GM19328 (cell line): ENCODE results near the gene TTC6.
"Not testable (repeated sequence)": the region's sequence is repeated elsewhere in the genome, so short reads cannot be mapped to it uniquely, and the experiment has no call there.

Experiments used
- ATAC-seq: cut with Tn5 transposase; IDR thresholded peaks from one replicate; pipeline ENCODE4 v1.9.1; 2021; ENCODE audit warnings: mild to moderate bottlenecking, moderate library complexity; ENCODE audit not compliant: unreplicated experiment

TTC6 gene, protein sequence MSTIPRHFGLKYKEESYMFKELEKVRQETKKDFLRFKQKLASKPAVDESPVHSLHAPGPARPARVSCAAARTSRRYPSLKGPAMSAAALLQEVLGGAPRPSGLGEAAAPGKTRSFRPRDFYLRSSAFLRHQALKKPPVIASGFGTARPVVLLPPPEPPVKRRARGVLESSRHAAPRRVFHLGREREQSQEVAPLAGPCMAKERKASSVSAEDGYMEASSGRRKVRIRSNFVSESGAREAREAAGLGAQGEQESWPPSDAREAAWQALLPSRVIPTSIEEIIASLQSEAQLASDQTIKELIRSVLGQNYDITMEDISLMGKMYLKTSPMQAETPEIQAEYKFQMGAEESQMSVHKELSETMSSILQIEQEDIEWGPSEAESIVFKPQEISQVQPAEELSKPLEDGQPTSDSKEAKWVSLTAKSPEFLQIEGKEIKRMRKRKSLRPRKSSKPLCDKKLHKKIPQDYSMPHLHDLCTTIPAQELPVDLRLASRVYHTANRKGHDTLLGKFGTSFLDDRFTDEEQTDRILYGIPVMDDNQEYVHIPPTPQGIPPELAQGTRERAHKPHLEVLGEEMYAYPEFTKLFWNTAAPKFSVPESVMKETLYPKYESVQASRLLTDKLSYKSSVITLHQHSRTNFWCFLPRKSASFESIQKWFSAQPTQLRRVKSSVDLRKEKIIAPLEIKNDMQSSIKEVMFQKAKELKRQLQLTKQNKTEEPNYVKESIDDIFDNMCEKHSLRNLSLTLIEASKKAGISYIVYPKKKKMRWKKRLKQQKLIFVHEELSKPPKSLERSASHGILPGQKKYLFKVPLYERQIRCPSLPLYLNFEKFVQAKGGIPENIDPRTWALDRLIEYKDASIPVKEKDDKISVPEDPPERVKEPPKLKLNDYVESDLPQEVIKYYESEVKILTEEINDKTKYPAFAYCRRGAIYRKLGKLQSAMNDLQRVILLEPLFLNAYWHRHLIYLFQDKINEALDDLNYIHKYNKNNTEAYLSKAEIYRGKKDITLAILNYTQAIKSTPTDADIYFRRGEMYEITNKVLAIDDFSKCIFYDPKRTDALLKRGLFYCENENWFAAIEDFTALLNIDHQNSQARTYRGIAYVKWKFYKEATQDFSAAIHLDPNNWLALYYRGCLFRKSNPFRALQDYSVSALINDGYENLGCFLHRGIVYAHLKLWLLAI (N-terminal part only)

GRCh38 chr14:37594971-37595808 is at the start of gene TTC6, which contains the start of gene FOXA1:
Gene TTC6, plus strand, starts transcription at chr14:37595629. Its CDS starts 26,436 bp downstream, at chr14:37622065.
Gene FOXA1, minus strand, starts transcription at chr14:37595249. Its CDS starts 277 bp downstream, at chr14:37594972.
- no peak for ATAC-seq

- no peak for ATAC-seq
Observed at GRCh38 chr14:37546621-37547447, 48.6 kb upstream of the TTC6 start.

DNA sequence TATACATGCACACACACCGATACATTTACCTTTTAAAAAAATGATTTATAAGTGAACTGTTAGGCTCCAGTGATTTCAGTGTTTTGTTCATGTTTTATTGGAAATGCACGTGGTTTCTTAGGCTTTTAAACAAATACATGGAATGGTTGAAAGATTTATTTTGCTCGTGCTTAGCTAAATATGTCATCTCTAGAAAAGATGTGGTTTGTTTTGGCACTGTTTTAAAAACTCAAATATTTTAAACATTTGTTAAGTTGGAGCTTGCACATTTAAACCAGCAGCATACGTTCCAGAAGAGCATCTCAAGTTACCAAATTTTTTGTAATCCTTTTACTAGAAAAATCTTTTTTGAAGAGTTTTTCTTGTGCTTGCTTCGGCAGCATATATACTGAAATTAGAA is 44.9 kb upstream of the TTC6 start:
- ATAC-seq = no peak

- no peak for ATAC-seq
Observed at GRCh38 chr14:37551119-37551518, 44.3 kb upstream of the TTC6 start.

DNA sequence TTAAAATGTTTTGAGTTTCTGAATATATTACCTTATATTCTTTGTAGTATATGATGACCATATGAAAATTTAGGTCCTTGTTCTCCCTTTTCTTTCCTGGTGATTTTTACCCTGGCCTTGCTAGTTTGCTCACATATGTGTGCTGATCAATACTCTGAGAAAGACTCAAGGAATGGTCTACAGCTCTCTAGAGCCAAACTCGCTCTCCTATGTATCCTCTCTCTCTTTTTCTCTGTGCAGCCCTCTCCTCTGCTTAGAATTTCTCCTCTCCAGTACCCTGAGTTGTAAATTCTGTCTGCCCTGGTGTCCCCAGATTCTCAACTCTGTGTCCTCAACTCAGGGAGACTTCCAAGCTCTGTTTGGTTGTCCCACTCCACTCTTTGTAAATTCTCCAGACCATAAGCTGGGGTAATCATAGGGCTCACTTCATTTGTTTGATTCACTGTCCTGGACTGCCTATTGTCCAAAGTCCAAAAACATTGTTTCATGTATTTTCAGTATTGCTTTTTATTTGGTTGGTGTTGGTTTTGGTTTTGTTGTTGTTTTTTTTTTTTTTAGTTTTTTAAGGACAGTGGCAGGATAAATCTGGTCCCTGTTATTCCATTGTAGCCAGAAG is 41.4 kb upstream of the TTC6 start:
- no peak for ATAC-seq

DNA sequence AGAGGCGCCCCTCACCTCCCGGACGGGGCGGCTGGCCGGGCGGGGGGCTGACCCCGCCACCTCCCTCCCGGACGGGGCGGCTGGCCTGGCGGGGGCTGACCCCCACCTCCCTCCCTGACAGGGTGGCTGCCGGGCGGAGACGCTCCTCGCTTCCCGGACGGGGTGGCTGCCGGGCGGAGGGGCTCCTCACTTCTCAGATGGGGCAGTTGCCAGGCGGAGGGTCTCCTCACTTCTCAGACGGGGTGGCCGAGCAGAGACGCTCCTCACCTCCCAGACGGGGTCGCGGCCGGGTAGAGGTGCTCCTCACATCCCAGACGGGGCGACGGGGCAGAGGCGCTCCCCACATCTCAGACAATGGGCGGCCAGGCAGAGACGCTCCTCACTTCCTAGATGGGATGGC is 39.8 kb upstream of the TTC6 start:
- not testable (repeated sequence) for ATAC-seq

GRCh38 chr14:37558740-37559139 is 36.7 kb upstream of the TTC6 start:
- ATAC-seq = no peak

DNA sequence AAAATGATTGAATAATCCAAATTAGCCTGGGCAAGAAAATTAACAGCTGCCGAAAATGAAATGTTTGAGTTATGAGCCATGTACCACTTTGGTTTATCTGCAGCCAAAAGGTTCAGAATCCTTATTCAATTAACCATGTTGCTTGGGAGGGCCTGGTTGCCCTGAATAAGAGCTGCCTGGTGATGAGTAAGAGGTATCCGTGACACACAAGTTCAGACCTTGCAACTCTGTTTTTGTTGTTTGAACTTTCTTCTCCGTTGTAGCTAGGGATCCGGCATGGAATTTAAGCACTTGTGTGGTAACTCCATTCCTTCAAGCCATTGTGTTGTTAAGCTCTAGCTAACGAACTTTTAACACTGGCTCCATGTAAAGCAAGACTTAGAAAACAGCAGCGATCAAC is 36.0 kb upstream of the TTC6 start:
- no peak for ATAC-seq

- no peak for ATAC-seq
Observed at GRCh38 chr14:37563189-37563588, 32.2 kb upstream of the TTC6 start.

GRCh38 chr14:37565550-37565949 is 29.9 kb upstream of the TTC6 start:
- ATAC-seq = no peak

DNA sequence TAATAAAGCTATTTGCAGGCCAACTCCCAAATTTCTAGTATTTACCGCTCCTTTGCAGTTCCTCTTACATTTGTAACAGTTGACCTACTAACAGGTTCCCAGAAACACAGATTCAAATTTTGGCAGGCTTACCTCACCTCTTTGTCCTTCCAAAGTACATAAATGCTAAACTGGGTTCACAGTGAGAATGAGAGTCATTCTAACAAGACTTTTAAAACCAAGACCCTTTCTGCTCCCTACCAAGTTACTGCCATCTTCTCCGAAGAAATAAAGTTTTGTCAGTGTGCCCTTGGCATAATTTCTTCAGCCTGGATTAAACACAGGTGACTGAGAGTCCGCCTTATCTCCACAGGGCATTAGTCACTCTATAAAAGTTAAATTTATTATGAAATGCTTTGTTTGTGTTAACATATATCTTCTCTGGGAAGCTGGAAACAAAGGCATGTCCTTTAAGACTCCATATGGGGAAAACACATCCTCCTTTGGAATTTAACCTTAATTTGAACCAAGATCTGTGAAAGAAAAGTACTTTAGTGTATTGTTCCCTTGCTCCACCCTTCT is 28.5 kb upstream of the TTC6 start:
- no peak for ATAC-seq

DNA sequence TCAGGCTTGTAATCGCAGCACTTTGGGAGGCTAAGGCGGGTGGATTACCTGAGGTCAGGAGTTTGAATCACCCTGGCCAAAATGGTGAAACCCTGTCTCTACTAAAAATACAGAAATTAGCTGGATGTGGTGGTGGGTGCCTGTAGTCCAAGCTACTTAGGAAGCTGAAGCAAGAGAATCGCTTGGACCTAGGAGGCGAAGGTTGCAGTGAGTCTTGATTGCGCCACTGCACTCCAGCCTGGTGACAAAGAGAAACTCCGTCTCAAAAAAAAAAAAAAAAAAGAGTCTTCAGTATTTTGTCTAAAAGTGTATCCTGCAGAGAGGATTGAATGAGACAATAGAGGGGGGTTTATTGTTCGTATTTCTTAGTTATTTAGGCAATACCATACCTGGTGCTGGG is 25.7 kb upstream of the TTC6 start:
- no peak for ATAC-seq

DNA sequence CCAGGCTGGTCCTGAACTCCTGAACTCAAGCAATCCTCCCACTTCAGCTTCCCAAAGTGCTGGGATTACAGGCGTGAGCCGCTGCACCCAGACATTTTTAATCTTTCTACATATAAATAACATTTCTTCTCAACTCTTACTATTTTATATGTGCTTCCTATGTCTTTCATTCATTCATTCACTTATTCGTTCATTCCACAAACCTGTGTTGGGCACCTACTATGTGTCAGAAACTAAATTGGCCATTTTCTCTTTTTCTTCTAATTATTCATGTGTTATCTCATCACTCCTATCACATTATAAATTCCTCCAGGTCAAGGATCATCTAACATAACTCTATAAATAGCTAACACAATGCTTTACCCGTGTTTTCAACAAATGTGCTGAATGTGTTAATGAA is 24.0 kb upstream of the TTC6 start:
- no peak for ATAC-seq

DNA sequence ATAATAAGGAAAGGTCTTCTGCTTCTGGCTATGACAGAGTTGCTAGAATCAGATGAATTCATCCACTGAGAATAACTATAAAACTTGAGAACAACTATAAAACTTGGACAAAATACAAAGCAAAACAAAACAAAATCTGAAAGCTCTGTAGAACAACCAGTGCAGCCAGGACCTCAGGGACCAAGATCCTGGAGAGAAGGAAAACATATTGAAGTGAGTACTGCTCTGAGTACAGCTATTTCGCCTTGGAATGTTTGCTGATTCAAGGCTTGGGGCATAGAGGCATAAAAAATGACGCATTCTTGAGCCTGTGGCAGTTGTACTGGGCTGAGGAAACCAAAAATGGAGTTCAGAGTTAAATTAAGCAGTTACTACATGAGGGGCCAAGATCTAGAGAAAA is 22.1 kb upstream of the TTC6 start:
- no peak for ATAC-seq

GRCh38 chr14:37579274-37579673 is 16.2 kb upstream of the TTC6 start:
- ATAC-seq = no peak

DNA sequence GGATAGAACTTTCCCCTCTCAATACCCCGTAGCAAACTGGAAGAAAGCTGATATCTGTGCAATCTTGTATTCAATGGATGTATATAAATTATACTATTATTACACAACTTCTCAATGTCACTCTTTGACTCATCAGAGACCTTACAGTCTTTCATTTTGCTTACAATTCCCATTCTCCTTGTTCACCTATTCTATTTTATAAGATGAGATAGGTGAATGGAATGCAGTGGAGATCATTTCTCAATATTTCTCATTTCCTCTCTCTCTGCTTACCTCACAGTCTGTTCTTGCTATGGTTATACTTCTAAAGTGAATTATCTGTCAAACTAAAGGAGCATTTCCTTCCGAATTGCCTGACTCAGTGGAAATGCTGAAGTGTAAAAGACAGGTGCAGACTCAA is 15.3 kb upstream of the TTC6 start:
- no peak for ATAC-seq

GRCh38 chr14:37583358-37584210 is 11.8 kb upstream of the TTC6 start:
- ATAC-seq = no peak
